B cell (primary cell): ENCODE measurements around the gene PSMG4.

Experiments
- CTCF ChIP-seq: fragments of 200-600 bp; IDR thresholded peaks from one replicate; pipeline ENCODE4 v1.8.0; 2022; ENCODE audit warnings: antibody characterized with exemption, mild to moderate bottlenecking
- EZH2 ChIP-seq: IDR thresholded peaks from 2 replicates; pipeline ENCODE4 v1.6.1; 2012; ENCODE audit warnings: borderline replicate concordance, low read depth, mild to moderate bottlenecking, moderate library complexity, low read length; ENCODE audit not compliant: insufficient read depth, poor library complexity, severe bottlenecking

GRCh38 chr6:3244003-3244831 is 14.5 kb upstream of the PSMG4 start:
- no peak for TF ChIP-seq CTCF
- TF ChIP-seq EZH2, result no peak
